ENCODE data around the gene ADA. TPM values are rescaled to one million over a fixed set of nuclear protein-coding genes. Genes with fewer than 3 reads are reported as not detected.

The ADA gene
- total and polyA plus RNA-seq, 2 of the 4 experiments (the other 2 are of a cell fraction), result 8.1 to 11.0 TPM

DNA sequence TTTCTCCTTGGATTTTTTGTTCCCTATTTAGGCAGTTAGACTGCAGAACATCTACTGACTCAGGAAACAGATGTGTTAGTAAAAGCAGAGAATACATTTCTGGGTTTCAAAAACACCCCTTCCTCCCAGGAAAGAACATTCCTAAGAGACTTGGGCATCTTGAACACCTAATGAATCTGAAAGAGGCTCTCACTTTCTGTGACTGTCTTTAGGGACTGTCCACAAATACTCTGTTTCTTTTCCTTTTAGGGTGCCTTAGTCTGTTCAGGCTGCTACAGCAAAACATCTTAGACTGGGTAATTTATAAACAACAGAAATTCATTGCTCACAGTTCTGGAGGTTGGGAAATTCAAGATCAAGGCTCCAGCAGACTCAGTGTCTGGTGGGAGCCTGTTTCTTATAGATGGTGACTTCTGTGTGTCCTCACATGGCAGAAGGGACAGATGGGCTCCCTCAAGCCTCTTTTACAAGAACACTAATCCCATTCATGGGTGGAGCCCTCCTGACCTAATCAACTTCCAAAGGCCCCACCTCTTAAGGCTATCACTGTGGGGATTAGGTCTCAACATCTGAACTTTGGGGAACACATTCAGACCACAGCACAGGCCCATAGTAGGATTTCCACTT, 44.3 kb upstream of the ADA start:
- in situ Hi-C loops (cut with MboI; ENCODE audit: low sequenced_read_pairs), result no loop called here
- peak overlapping the region; percentile 78; the same call in 2 of the 3 replicates for H2BK15ac ChIP-seq (ENCODE audit: low read depth, low read length)
- H3K27ac ChIP-seq (ENCODE audit: insufficient read depth, low read length), result peak overlapping the region; percentile 81
- BruUV-seq (replicated peaks), result no TSS peak
- H2AFZ ChIP-seq (replicated peaks; ENCODE audit: low read length, poor library complexity), result no peak overlapping the region
- H2AK9ac ChIP-seq (replicated peaks; ENCODE audit: low read depth, low read length, poor library complexity), result no peak overlapping the region
- no peaks in the 10 kb centered on the region for H3K79me1 ChIP-seq (ENCODE audit: low read depth in 1 of 2, low read length in 2 of 2)
- TF ChIP-seq POLR2A (IDR thresholded peaks at IDR 0.05; ENCODE audit: low read depth, low read length) (no peak), BHLHE40 (IDR thresholded peaks at IDR 0.05; ENCODE audit: low read depth, low read length) (no peak), FOS (IDR thresholded peaks at IDR 0.05; ENCODE audit: low read depth, low read length) (peak; percentile 19; the same call in 1 of the 2 replicates), MXI1 (IDR thresholded peaks at IDR 0.05; ENCODE audit: borderline replicate concordance, low read depth, low read length) (no peak), MAZ (IDR thresholded peaks at IDR 0.05; ENCODE audit: borderline replicate concordance, low read depth, low read length) (no peak), CEBPB (IDR thresholded peaks at IDR 0.05; ENCODE audit: low read depth, low read length) (peak; percentile 50; the same call in 1 of the 2 replicates), NFE2L2 (IDR thresholded peaks at IDR 0.05; ENCODE audit: low read depth, low read length) (no peak)
- peaks cover under 1% of the 10 kb centered on the region; the same call in 1 of the 2 replicates for H3K27me3 ChIP-seq (ENCODE audit: control insufficient read depth, insufficient read depth, low read length)
- peaks cover 2% of the 10 kb centered on the region; the same call in 1 of the 2 replicates for H4K20me1 ChIP-seq (ENCODE audit: insufficient read depth, low read length)
- H2BK5ac ChIP-seq (ENCODE audit: low read depth, low read length, poor library complexity, severe bottlenecking), result peak overlapping the region; percentile 61
- peak overlapping the region; percentile 49; the same call in 1 of the 2 replicates for H3K23ac ChIP-seq (ENCODE audit: low read depth, low read length)
- POLR2A ChIA-PET (ENCODE audit: unreplicated experiment), result no interaction called here
- no peaks in the 10 kb centered on the region for H3K36me3 ChIP-seq (ENCODE audit: control insufficient read depth, insufficient read depth, low read length)
- peaks cover 34% of the 10 kb centered on the region for H3K4me1 ChIP-seq (ENCODE audit: control insufficient read depth, insufficient read depth, low read length)
- peak overlapping the region; percentile 76 for H4K8ac ChIP-seq (ENCODE audit: low read depth in 2 of 2, low read length in 2 of 2)
- peak overlapping the region; percentile 11; the same call in 1 of the 2 replicates for H3K4me2 ChIP-seq (ENCODE audit: low read depth, low read length)
- peak overlapping the region; percentile 76 for H2BK120ac ChIP-seq (ENCODE audit: low read depth, low read length)
- peak overlapping the region; percentile 86 for H4K5ac ChIP-seq (ENCODE audit: low read depth, low read length)
- dilution Hi-C loops (cut with HindIII; ENCODE audit: low sequenced_read_pairs, unreplicated experiment), result no loop called here
- CTCF ChIA-PET, result no interaction called here
- peak overlapping the region; percentile 82 for H2AK5ac ChIP-seq (ENCODE audit: low read depth, low read length)
- H4K91ac ChIP-seq (ENCODE audit: insufficient read depth, low read depth, low read length), result peak overlapping the region; percentile 82
- 0 out of 2 replicates have a peak overlapping the region, but pooled peaks have one; percentile 36 for H3K56ac ChIP-seq (ENCODE audit: extremely low read depth, insufficient read depth, low read length)
- peaks cover 8% of the 10 kb centered on the region for H3K9me3 ChIP-seq (ENCODE audit: control insufficient read depth, insufficient read depth, low read length)
- H3K14ac ChIP-seq (replicated peaks; ENCODE audit: low read depth, low read length), result peak overlapping the region; percentile 49
- 0 out of 2 replicates have a peak overlapping the region, but pooled peaks have one; percentile 15 for H3K9ac ChIP-seq (ENCODE audit: low read depth, low read length)
- DNase-seq, result peak; percentile 85
- peak overlapping the region; percentile 74; the same call in 1 of the 2 replicates for H3K4ac ChIP-seq (ENCODE audit: low read depth, low read length)
- ATAC-seq (ENCODE audit: low read depth), result peak; percentile 61
- peak overlapping the region; percentile 85 for H2BK20ac ChIP-seq (ENCODE audit: low read depth, low read length)
- no peak overlapping the region for H3K4me3 ChIP-seq (ENCODE audit: insufficient read depth, low read depth, low read length)
- peak overlapping the region; percentile 81 for H3K18ac ChIP-seq (ENCODE audit: low read depth, low read length)
- intact Hi-C loops (cut with micrococcal nuclease), result loop anchor here (10.0 kb wide), 1 partner anchor 1079 kb away; no protein-coding TSS in a partner anchor
- H3K9me1 ChIP-seq (ENCODE audit: insufficient read depth, low read length), result peaks cover 8% of the 10 kb centered on the region; the same call in 1 of the 2 replicates
